Hepatocyte (in vitro differentiated cells): ENCODE measurements around the gene CBX4. TPM values are rescaled to one million over a fixed set of nuclear protein-coding genes. Genes with fewer than 3 reads are reported as not detected.

Source experiments
- DNase-seq: peaks from one replicate; pipeline ENCODE4 v3.0.0-alpha.2; 2016; ENCODE audit warnings: low spot score
- H2AFZ ChIP-seq: fragments of 200-600 bp; sonication (generic); 2 replicates; pipeline ENCODE4 v1.6.0; 2016; ENCODE audit warnings: antibody characterized with exemption, mild to moderate bottlenecking
- H3K27ac ChIP-seq: fragments of 200-600 bp; sonication (generic); 2 replicates; pipeline ENCODE4 v1.5.1; 2016; ENCODE audit warnings: mild to moderate bottlenecking
- H3K27me3 ChIP-seq: fragments of 200-600 bp; sonication (generic); 2 replicates; pipeline ENCODE4 v1.6.1; 2016
- H3K36me3 ChIP-seq: fragments of 200-600 bp; sonication (generic); replicated peaks from 2 replicates; pipeline ENCODE4 v1.5.1; 2016; ENCODE audit warnings: low read depth; ENCODE audit not compliant: insufficient read depth
- H3K4me1 ChIP-seq: fragments of 200-600 bp; sonication (generic); 2 replicates; pipeline ENCODE4 v1.5.1; 2016; ENCODE audit warnings: mild to moderate bottlenecking, moderate library complexity; ENCODE audit not compliant: insufficient read depth
- H3K4me2 ChIP-seq: fragments of 200-600 bp; sonication (generic); 2 replicates; pipeline ENCODE4 v1.6.0; 2016
- H3K4me3 ChIP-seq: fragments of 200-600 bp; sonication (generic); 2 replicates; pipeline ENCODE4 v1.5.1; 2016; ENCODE audit warnings: mild to moderate bottlenecking
- H3K79me2 ChIP-seq: fragments of 200-600 bp; sonication (generic); 2 replicates; pipeline ENCODE4 v1.6.0; 2017; ENCODE audit warnings: mild to moderate bottlenecking
- H3K9me2 ChIP-seq: fragments of 200-600 bp; sonication (generic); replicated peaks from 2 replicates; pipeline ENCODE4 v1.6.0; 2017; ENCODE audit warnings: mild to moderate bottlenecking; ENCODE audit not compliant: insufficient read depth
- H3K9me3 ChIP-seq: fragments of 200-600 bp; sonication (generic); 2 replicates; pipeline ENCODE4 v1.5.1; 2016; ENCODE audit warnings: low read depth, mild to moderate bottlenecking
- H4K20me1 ChIP-seq: fragments of 200-600 bp; sonication (generic); 2 replicates; pipeline ENCODE4 v1.6.0; 2016; ENCODE audit warnings: mild to moderate bottlenecking; ENCODE audit not compliant: insufficient read depth, poor library complexity, severe bottlenecking
- CTCF ChIP-seq: fragments of 200-600 bp; sonication (generic); IDR thresholded peaks from 2 replicates; pipeline ENCODE4 v1.5.1; 2016; ENCODE audit warnings: antibody characterized with exemption, mild to moderate bottlenecking; ENCODE audit not compliant: poor library complexity
- EZH2 ChIP-seq: fragments of 200-600 bp; sonication (generic); IDR thresholded peaks from 2 replicates; pipeline ENCODE4 v1.6.1; 2016; ENCODE audit warnings: antibody characterized with exemption, mild to moderate bottlenecking, borderline replicate concordance
- EZH2phosphoT487 ChIP-seq: fragments of 200-600 bp; sonication (generic); IDR thresholded peaks from one replicate; pipeline ENCODE4 v1.6.1; 2018; ENCODE audit warnings: antibody characterized with exemption, mild to moderate bottlenecking, low read depth, moderate library complexity; ENCODE audit not compliant: unreplicated experiment, severe bottlenecking
- WGBS: methylation state at CpG from one replicate; pipeline ENCODE4 v1.1.6; 2016; ENCODE audit warnings: low lambda C conversion rate; ENCODE audit errors: missing lambda C conversion rate; 5-methylcytosine and 5-hydroxymethylcytosine counted together
- polyA plus RNA-seq: library from polyadenylated mRNA; unstranded; fragments of >200 nt; fragmentation: Nextera tagmentation; extraction: Ambion mirVana; gene quantifications from 2 replicates; pipeline ENCODE4 v1.2.1, GENCODE V29; 2016
- total RNA-seq: library from RNA; depleted of rRNA; stranded (reverse); fragments of >200 nt; gene quantifications from 2 replicates; pipeline ENCODE4 v1.2.3, GENCODE V29; 2014

CBX4 gene
- total and polyA plus RNA-seq, 2 experiments from 2014 or later: 56.1 to 86.7 TPM

- no peak for DNase-seq
- no peaks in the 10 kb centered on the region for H3K36me3 ChIP-seq
- no peaks in the 10 kb centered on the region for H3K27me3 ChIP-seq
- no peak overlapping the region for H3K27ac ChIP-seq
- H3K79me2 ChIP-seq: no peaks in the 10 kb centered on the region
- no peak overlapping the region for H3K4me2 ChIP-seq
- no peaks in the 10 kb centered on the region for H3K9me3 ChIP-seq
- 89% methylated on average over 4 of the region's 4 CpGs for whole genome bisulfite sequencing
- no peak overlapping the region for H2AFZ ChIP-seq
- H3K9me2 ChIP-seq: no peaks in the 10 kb centered on the region
- H3K4me3 ChIP-seq: no peak overlapping the region
- no peaks in the 10 kb centered on the region for H3K4me1 ChIP-seq
- TF ChIP-seq EZH2 (no peak), EZH2phosphoT487 (no peak), CTCF (no peak)
- no peaks in the 10 kb centered on the region for H4K20me1 ChIP-seq
Observed at GRCh38 chr17:79875511-79875910, 36.3 kb upstream of the CBX4 start.

GRCh38 chr17:79874329-79874981 is 35.2 kb upstream of the CBX4 start:
- no peaks in the 10 kb centered on the region for H3K27me3 ChIP-seq
- H3K79me2 ChIP-seq: no peaks in the 10 kb centered on the region
- TF ChIP-seq CTCF (peak; percentile 28), EZH2 (no peak)
- no peak overlapping the region for H3K4me2 ChIP-seq
- 41% methylated on average over 6 of the region's 6 CpGs for WGBS
- no peaks in the 10 kb centered on the region for H3K4me1 ChIP-seq
- H3K4me3 ChIP-seq: no peak overlapping the region
- no peaks in the 10 kb centered on the region for H3K36me3 ChIP-seq
- H2AFZ ChIP-seq: no peak overlapping the region
- H3K9me3 ChIP-seq: no peaks in the 10 kb centered on the region
- peak; percentile 55 for DNase-seq
- no peaks in the 10 kb centered on the region for H4K20me1 ChIP-seq
- H3K27ac ChIP-seq: no peak overlapping the region
- H3K9me2 ChIP-seq: no peaks in the 10 kb centered on the region

- 97% methylated on average over 9 of the region's 9 CpGs for WGBS
- no peak overlapping the region for H2AFZ ChIP-seq
- no peak overlapping the region for H3K27ac ChIP-seq
- no peaks in the 10 kb centered on the region for H3K79me2 ChIP-seq
- DNase-seq: peak; percentile 3
- H3K9me2 ChIP-seq: no peaks in the 10 kb centered on the region
- no peaks in the 10 kb centered on the region for H3K9me3 ChIP-seq
- H3K4me1 ChIP-seq: no peaks in the 10 kb centered on the region
- H4K20me1 ChIP-seq: no peaks in the 10 kb centered on the region
- H3K4me2 ChIP-seq: no peak overlapping the region
- H3K4me3 ChIP-seq: no peak overlapping the region
- TF ChIP-seq CTCF: no peak
- TF ChIP-seq EZH2phosphoT487: no peak
- no peak for TF ChIP-seq EZH2
- H3K27me3 ChIP-seq: no peaks in the 10 kb centered on the region
- no peaks in the 10 kb centered on the region for H3K36me3 ChIP-seq
Observed at GRCh38 chr17:79873583-79873982, 34.3 kb upstream of the CBX4 start.
